ENCODE results near the gene PDK4. TPM values are rescaled to one million over a fixed set of nuclear protein-coding genes. Genes with fewer than 3 reads are reported as not detected.

Gene PDK4
- total RNA-seq, 2 experiments from 2014 or later, result not detected

DNA sequence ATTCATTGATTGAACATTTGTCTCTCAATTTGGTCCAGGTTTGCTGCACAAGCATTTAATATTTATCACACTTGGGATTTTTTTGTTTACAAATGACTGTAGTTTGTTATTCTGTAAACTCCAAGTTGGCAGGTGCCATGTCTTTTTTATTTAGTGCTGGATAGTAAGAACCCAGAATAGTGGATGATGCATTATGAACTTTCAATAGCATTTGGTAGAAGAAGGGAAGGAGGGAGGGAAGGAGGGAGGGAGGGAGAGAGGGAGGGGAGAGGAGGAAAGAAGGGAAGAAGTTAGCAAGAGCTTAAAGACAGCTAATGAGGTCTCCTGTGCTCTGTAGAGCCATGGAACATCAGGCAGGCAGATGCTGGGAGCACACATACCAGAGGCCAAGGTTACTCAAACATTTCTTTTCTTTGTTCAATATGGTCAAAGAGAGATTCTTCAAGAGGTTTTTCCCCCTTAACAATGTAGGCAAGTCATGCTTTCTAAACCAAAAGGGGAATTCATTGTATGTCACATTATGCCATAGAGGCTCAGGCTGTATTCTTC is 25.8 kb upstream of the PDK4 start:
- H3K36me3 ChIP-seq (ENCODE audit: insufficient read depth, low read length), result no peaks in the 10 kb centered on the region
- peaks cover 2% of the 10 kb centered on the region for H3K9me3 Mint-ChIP-seq
- no peak overlapping the region for H3K27ac ChIP-seq (ENCODE audit: low read depth in 1 of 2, low read length in 2 of 2)
- H3K27me3 Mint-ChIP-seq, result no peaks in the 10 kb centered on the region
- CTCF ChIA-PET, result no interaction called here
- H3K9me3 ChIP-seq (ENCODE audit: control insufficient read depth in 1 of 2, insufficient read depth in 1 of 2, low read length in 2 of 2), result no peaks in the 10 kb centered on the region
- no peak overlapping the region for H3K4me3 Mint-ChIP-seq
- DNase-seq (no peak), ATAC-seq (ENCODE audit: poor library complexity) (no peak)
- H3K36me3 Mint-ChIP-seq (ENCODE audit: low read depth), result no peaks in the 10 kb centered on the region
- H3K4me1 ChIP-seq (ENCODE audit: insufficient read depth, low read length), result no peaks in the 10 kb centered on the region
- intact Hi-C loops (cut with DNase I, micrococcal nuclease), result no loop called here
- no peak overlapping the region for H3K4me3 ChIP-seq (ENCODE audit: low read length)
- no peaks in the 10 kb centered on the region for H3K4me1 Mint-ChIP-seq (ENCODE audit: low read depth)
- POLR2A ChIA-PET, result no interaction called here
- no peak overlapping the region for H3K27ac Mint-ChIP-seq
- no peaks in the 10 kb centered on the region for H3K27me3 ChIP-seq (ENCODE audit: control insufficient read depth in 1 of 2, insufficient read depth in 2 of 2, low read length in 2 of 2)
- TF ChIP-seq, protein P1, sequence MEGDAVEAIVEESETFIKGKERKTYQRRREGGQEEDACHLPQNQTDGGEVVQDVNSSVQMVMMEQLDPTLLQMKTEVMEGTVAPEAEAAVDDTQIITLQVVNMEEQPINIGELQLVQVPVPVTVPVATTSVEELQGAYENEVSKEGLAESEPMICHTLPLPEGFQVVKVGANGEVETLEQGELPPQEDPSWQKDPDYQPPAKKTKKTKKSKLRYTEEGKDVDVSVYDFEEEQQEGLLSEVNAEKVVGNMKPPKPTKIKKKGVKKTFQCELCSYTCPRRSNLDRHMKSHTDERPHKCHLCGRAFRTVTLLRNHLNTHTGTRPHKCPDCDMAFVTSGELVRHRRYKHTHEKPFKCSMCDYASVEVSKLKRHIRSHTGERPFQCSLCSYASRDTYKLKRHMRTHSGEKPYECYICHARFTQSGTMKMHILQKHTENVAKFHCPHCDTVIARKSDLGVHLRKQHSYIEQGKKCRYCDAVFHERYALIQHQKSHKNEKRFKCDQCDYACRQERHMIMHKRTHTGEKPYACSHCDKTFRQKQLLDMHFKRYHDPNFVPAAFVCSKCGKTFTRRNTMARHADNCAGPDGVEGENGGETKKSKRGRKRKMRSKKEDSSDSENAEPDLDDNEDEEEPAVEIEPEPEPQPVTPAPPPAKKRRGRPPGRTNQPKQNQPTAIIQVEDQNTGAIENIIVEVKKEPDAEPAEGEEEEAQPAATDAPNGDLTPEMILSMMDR (IDR thresholded peaks at IDR 0.05), result no peak

GRCh38 chr7:95621404-95621803 is 25.1 kb upstream of the PDK4 start:
- Mint-ChIP-seq H3K27ac (no peak overlapping the region), H3K4me3 (no peak overlapping the region), H3K27me3 (no peaks in the 10 kb centered on the region), H3K4me1 (ENCODE audit: low read depth) (no peaks in the 10 kb centered on the region), H3K9me3 (peaks cover 2% of the 10 kb centered on the region), H3K36me3 (ENCODE audit: low read depth) (no peaks in the 10 kb centered on the region)
- H3K4me1 ChIP-seq (ENCODE audit: insufficient read depth, low read length), result no peaks in the 10 kb centered on the region
- no peaks in the 10 kb centered on the region for H3K9me3 ChIP-seq (ENCODE audit: control insufficient read depth in 1 of 2, insufficient read depth in 1 of 2, low read length in 2 of 2)
- no peaks in the 10 kb centered on the region for H3K36me3 ChIP-seq (ENCODE audit: insufficient read depth, low read length)
- no peak overlapping the region for H3K4me3 ChIP-seq (ENCODE audit: low read length)
- ATAC-seq (ENCODE audit: poor library complexity), result no peak
- DNase-seq, result no peak
- H3K27ac ChIP-seq (ENCODE audit: low read depth in 1 of 2, low read length in 2 of 2), result no peak overlapping the region
- ChIA-PET CTCF (no interaction called here), POLR2A (no interaction called here)
- H3K27me3 ChIP-seq (ENCODE audit: control insufficient read depth in 1 of 2, insufficient read depth in 2 of 2, low read length in 2 of 2), result no peaks in the 10 kb centered on the region
- TF ChIP-seq, protein P1 (IDR thresholded peaks at IDR 0.05), result no peak
- intact Hi-C loops (cut with DNase I, micrococcal nuclease), result no loop called here

DNA sequence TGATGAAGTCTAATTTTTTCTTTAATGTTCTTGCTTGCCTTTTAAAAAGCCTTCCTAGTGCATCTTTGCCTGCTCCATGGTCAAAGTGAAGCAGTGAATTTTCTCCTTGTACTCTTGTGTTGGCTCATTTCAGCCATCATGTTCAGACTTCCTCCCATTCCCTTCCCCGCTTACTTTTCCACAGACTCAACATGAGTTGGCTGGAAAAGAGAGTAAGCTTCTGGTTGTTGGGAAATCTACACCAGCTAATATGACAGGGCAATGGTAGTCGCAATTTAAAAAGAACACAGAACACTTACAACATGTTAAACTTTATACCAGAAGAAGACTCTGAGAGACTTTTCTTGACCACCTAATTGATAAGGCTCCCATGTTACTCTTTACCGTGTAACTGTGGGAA is 24.3 kb upstream of the PDK4 start:
- H3K4me1 ChIP-seq (ENCODE audit: insufficient read depth, low read length), result no peaks in the 10 kb centered on the region
- TF ChIP-seq, protein P1 (IDR thresholded peaks at IDR 0.05), result no peak
- no peaks in the 10 kb centered on the region for H3K4me1 Mint-ChIP-seq (ENCODE audit: low read depth)
- DNase-seq (no peak), ATAC-seq (ENCODE audit: poor library complexity) (no peak)
- peaks cover 2% of the 10 kb centered on the region for H3K9me3 Mint-ChIP-seq
- intact Hi-C loops (cut with DNase I, micrococcal nuclease), result no loop called here
- no peaks in the 10 kb centered on the region for H3K9me3 ChIP-seq (ENCODE audit: control insufficient read depth in 1 of 2, insufficient read depth in 1 of 2, low read length in 2 of 2)
- H3K27ac ChIP-seq (ENCODE audit: low read depth in 1 of 2, low read length in 2 of 2), result no peak overlapping the region
- H3K36me3 ChIP-seq (ENCODE audit: insufficient read depth, low read length), result no peaks in the 10 kb centered on the region
- H3K4me3 ChIP-seq (ENCODE audit: low read length), result no peak overlapping the region
- no peaks in the 10 kb centered on the region for H3K27me3 ChIP-seq (ENCODE audit: control insufficient read depth in 1 of 2, insufficient read depth in 2 of 2, low read length in 2 of 2)
- no peaks in the 10 kb centered on the region for H3K36me3 Mint-ChIP-seq (ENCODE audit: low read depth)
- no peak overlapping the region for H3K27ac Mint-ChIP-seq
- no peak overlapping the region for H3K4me3 Mint-ChIP-seq
- POLR2A ChIA-PET, result no interaction called here
- CTCF ChIA-PET, result no interaction called here
- H3K27me3 Mint-ChIP-seq, result no peaks in the 10 kb centered on the region
